Measurements from ENCODE around the gene MADD. TPM values are rescaled to one million over a fixed set of nuclear protein-coding genes. Genes with fewer than 3 reads are reported as not detected.

The MADD gene
- total and polyA plus RNA-seq, 2 donors (not counting 3 experiments of a cell fraction or from before 2014, with no cell fraction given) = 35.3 to 36.8 TPM

DNA sequence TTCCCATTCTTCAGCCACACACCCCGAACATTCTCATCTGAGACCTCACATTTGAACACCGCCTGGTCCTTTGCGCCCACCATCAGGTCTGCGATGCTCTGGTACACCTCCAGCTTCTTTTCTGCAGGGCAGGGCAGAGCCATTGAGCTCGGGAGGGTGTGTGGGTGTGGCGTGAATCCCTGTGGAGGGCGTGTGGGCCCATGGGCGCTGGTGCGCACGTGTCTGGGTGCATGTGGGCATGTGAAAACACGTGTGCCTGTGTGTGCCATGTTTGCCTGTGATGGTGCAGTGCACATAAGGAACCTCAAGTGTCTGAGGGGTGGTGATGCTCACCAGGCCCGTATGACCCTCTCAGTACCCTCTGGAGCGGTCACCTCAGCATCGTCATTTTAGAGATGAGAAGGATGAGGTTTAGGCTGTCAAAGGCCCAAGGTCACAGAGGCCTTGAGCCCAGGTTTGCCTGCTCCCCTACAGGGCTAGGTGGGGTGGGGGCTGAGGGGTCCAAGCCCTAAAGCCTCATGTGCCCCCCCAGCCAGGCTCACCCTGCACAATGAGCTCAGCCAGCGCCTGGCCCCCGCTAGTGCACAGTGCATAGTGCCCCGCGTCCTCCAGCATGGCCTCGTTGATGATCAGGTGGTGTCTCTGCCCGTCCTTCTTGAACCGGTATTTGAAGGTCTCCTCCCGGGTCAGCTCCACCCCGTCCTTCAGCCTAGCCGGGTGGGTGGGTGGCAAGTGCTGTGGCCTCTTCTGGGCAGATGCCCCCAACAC, 72.3 kb downstream of the MADD start:
- Histone ChIP-seq H3K4me1 (ENCODE audit: control insufficient read depth, extremely low read depth, insufficient read depth, low read length) (no peaks in the 10 kb centered on the region), H3K27ac (ENCODE audit: insufficient read depth, low read depth, low read length) (no peak overlapping the region), H3K27me3 (ENCODE audit: control insufficient read depth in 2 of 2, insufficient read depth in 2 of 2, low read length in 2 of 2) (no peaks in the 10 kb centered on the region), H3K4me3 (replicated peaks in 1 of 3; ENCODE audit: insufficient read depth in 1 of 3, low read depth in 1 of 3, low read length in 3 of 3) (no peak overlapping the region), H3K36me3 (ENCODE audit: control insufficient read depth in 2 of 2, extremely low read depth in 1 of 2, insufficient read depth in 2 of 2, low read length in 2 of 2) (no peaks in the 10 kb centered on the region), H2AFZ (ENCODE audit: low read depth, low read length) (no peak overlapping the region), H4K20me1 (replicated peaks; ENCODE audit: control insufficient read depth, extremely low read depth, insufficient read depth, low read length) (no peaks in the 10 kb centered on the region), H3K79me2 (ENCODE audit: control insufficient read depth, insufficient read depth, low read length) (no peaks in the 10 kb centered on the region), H3K4me2 (ENCODE audit: insufficient read depth, low read length) (no peak overlapping the region), H3K9me1 (replicated peaks; ENCODE audit: control insufficient read depth, extremely low read depth, insufficient read depth, low read length) (no peaks in the 10 kb centered on the region), H3K9ac (replicated peaks; ENCODE audit: extremely low read depth, insufficient read depth, low read length) (no peak overlapping the region), H3K9me3 (replicated peaks; ENCODE audit: control insufficient read depth, insufficient read depth, low read length) (no peaks in the 10 kb centered on the region)
- TF ChIP-seq JUN (IDR thresholded peaks at IDR 0.05; ENCODE audit: borderline replicate concordance, insufficient read depth, insufficient read length, low read depth) (no peak), POLR2AphosphoS5 (IDR thresholded peaks at IDR 0.05; ENCODE audit: insufficient read depth, low read depth, low read length) (no peak), POLR2A (IDR thresholded peaks at IDR 0.05; ENCODE audit: low read depth, low read length) (no peak), GATA2 (IDR thresholded peaks at IDR 0.05; ENCODE audit: insufficient read depth, insufficient read length, low read depth, low read length) (no peak)
- BruUV-seq (replicated peaks) = no TSS peak
- POLR2A ChIA-PET = no interaction called here
- intact Hi-C loops (cut with micrococcal nuclease) (no loop called here), dilution Hi-C loops (cut with MboI; ENCODE audit: extremely low pct_ligation_motif_present, low sequenced_read_pairs) (no loop called here)
- DNase-seq (ENCODE audit: low read depth, low spot score) (no peak), FAIRE-seq (no peak)
- CTCF ChIA-PET = interaction anchor here (1.3 to 2.4 kb wide), 2 partner anchors 12 to 32 kb away, joined by 3 to 9 read pairs; no protein-coding TSS in a partner anchor

DNA sequence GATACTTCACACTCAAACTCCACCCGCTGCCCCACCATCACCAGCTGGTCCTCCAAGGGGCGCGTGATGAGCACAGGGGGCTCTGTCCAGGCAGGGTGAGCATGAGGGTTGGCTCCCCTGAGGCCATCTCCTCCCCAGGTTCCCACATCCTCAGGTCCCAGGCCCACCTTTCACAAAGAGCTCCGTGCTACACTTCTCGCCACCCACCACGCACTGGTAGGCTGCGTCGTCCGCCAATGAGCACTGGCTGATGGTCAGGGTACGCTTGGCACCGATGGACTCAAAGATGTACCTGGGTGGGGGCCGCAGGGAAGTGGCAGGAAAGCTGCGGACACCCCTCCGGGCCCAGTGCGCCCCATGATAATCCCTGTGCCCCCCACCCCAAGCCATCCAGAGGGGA, 72.9 kb downstream of the MADD start:
- ChIA-PET POLR2A (interaction anchor here (0.6 kb wide), 1 partner anchor 30 kb away, joined by 5 read pairs; no protein-coding TSS in a partner anchor), CTCF (interaction anchor here (2.4 kb wide), 1 partner anchor 12 kb away, joined by 9 read pairs; no protein-coding TSS in a partner anchor)
- H3K27ac ChIP-seq (ENCODE audit: insufficient read depth, low read depth, low read length) = no peak overlapping the region
- no peak overlapping the region for H2AFZ ChIP-seq (ENCODE audit: low read depth, low read length)
- no TSS peak for BruUV-seq (replicated peaks)
- no peak overlapping the region for H3K9ac ChIP-seq (replicated peaks; ENCODE audit: extremely low read depth, insufficient read depth, low read length)
- no peaks in the 10 kb centered on the region for H3K9me1 ChIP-seq (replicated peaks; ENCODE audit: control insufficient read depth, extremely low read depth, insufficient read depth, low read length)
- intact Hi-C loops (cut with micrococcal nuclease) (no loop called here), dilution Hi-C loops (cut with MboI; ENCODE audit: extremely low pct_ligation_motif_present, low sequenced_read_pairs) (no loop called here)
- no peaks in the 10 kb centered on the region for H3K4me1 ChIP-seq (ENCODE audit: control insufficient read depth, extremely low read depth, insufficient read depth, low read length)
- FAIRE-seq = no peak
- H3K36me3 ChIP-seq (ENCODE audit: control insufficient read depth in 2 of 2, extremely low read depth in 1 of 2, insufficient read depth in 2 of 2, low read length in 2 of 2) = no peaks in the 10 kb centered on the region
- no peak overlapping the region for H3K4me2 ChIP-seq (ENCODE audit: insufficient read depth, low read length)
- H3K27me3 ChIP-seq (ENCODE audit: control insufficient read depth in 2 of 2, insufficient read depth in 2 of 2, low read length in 2 of 2) = no peaks in the 10 kb centered on the region
- no peaks in the 10 kb centered on the region for H3K9me3 ChIP-seq (replicated peaks; ENCODE audit: control insufficient read depth, insufficient read depth, low read length)
- TF ChIP-seq, protein P1, sequence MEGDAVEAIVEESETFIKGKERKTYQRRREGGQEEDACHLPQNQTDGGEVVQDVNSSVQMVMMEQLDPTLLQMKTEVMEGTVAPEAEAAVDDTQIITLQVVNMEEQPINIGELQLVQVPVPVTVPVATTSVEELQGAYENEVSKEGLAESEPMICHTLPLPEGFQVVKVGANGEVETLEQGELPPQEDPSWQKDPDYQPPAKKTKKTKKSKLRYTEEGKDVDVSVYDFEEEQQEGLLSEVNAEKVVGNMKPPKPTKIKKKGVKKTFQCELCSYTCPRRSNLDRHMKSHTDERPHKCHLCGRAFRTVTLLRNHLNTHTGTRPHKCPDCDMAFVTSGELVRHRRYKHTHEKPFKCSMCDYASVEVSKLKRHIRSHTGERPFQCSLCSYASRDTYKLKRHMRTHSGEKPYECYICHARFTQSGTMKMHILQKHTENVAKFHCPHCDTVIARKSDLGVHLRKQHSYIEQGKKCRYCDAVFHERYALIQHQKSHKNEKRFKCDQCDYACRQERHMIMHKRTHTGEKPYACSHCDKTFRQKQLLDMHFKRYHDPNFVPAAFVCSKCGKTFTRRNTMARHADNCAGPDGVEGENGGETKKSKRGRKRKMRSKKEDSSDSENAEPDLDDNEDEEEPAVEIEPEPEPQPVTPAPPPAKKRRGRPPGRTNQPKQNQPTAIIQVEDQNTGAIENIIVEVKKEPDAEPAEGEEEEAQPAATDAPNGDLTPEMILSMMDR (IDR thresholded peaks at IDR 0.05; ENCODE audit: extremely low read depth in 1 of 2, insufficient read depth in 1 of 2, low read depth in 1 of 2, low read length in 2 of 2) = no peak
- TF ChIP-seq POLR2A (IDR thresholded peaks at IDR 0.05; ENCODE audit: low read depth, low read length) (no peak), MYC (IDR thresholded peaks at IDR 0.05; ENCODE audit: low read depth, low read length) (no peak), FOS (IDR thresholded peaks at IDR 0.05; ENCODE audit: borderline replicate concordance, insufficient read depth, low read length) (no peak), JUN (IDR thresholded peaks at IDR 0.05; ENCODE audit: borderline replicate concordance, insufficient read depth, insufficient read length, low read depth) (no peak), EZH2 (IDR thresholded peaks at IDR 0.05; ENCODE audit: borderline replicate concordance, low read depth, low read length, severe bottlenecking) (no peak), GATA2 (IDR thresholded peaks at IDR 0.05; ENCODE audit: insufficient read depth, insufficient read length, low read depth, low read length) (no peak), POLR2AphosphoS5 (IDR thresholded peaks at IDR 0.05; ENCODE audit: insufficient read depth, low read depth, low read length) (no peak)
- TF ChIP-seq, protein P2, sequence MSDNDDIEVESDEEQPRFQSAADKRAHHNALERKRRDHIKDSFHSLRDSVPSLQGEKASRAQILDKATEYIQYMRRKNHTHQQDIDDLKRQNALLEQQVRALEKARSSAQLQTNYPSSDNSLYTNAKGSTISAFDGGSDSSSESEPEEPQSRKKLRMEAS (IDR thresholded peaks at IDR 0.05; ENCODE audit: insufficient read depth, insufficient read length) = no peak
- H4K20me1 ChIP-seq (replicated peaks; ENCODE audit: control insufficient read depth, extremely low read depth, insufficient read depth, low read length) = no peaks in the 10 kb centered on the region
- no peak overlapping the region for H3K4me3 ChIP-seq (replicated peaks in 1 of 3; ENCODE audit: insufficient read depth in 1 of 3, low read depth in 1 of 3, low read length in 3 of 3)
- DNase-seq (ENCODE audit: low read depth, low spot score) = no peak
- H3K79me2 ChIP-seq (ENCODE audit: control insufficient read depth, insufficient read depth, low read length) = no peaks in the 10 kb centered on the region

All from endothelial cell of umbilical vein (primary cell).